ENCODE results near the gene TSHZ3.

Gene TSHZ3

DNA sequence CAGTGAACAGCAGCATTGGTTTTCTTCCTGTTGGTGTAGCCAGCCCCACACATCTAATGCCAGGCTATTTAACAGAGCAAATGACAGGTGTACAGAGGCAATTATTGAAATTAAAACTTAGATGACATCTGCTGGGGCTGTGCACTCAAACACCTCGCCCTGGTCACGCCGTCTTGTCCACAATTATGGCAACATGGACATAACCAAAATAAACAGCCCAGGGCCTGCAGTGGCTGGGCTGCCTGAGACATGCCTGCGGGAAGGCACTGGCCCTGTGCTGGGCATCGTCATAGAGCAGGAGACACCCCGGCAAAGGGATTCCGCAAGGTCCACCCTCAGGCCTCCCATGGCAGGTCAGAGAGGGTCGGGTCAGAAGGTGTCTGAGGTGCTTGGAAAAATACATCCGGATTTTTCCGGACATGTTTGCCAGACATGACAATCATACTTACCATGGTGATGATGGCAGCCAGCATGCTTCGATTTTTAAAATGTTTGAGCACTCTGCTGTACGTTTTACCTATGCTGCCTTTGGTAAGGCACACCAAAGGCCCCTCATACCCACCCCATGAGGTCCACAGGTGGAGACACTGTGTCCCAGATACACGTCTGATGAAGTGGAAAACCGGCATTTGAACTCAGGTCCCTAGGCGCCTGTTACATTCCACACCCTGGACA is 47.8 kb downstream of the TSHZ3 start:
- no peaks in the 10 kb centered on the region for H3K9me3 ChIP-seq (ENCODE audit: control insufficient read depth in 1 of 2, low read length in 2 of 2)
- no peak overlapping the region for H3K27ac ChIP-seq (ENCODE audit: low read depth, low read length)

DNA sequence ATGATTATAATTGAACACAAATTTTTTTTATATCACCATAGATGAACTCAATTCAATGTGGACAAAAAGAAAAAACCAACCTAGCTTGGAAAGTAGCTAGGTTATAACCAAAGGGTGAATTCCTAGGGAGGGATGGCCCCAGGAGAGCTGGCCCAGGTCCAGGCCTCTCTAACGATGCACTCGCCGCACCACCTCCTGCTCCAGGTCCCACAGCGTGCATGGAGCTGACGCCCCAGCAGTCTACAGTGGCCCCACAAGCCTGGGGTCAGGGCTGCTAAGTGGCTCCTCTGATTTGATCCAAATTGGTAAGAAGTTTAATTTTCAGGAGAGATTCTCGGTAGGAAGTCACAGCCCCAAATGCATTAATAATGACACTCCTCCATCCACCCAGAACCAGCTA is 48.8 kb downstream of the TSHZ3 start:
- Histone ChIP-seq H3K4me3 (ENCODE audit: low read depth in 1 of 2, low read length in 2 of 2) (no peak overlapping the region), H3K9me3 (ENCODE audit: control insufficient read depth in 1 of 2, low read length in 2 of 2) (no peaks in the 10 kb centered on the region), H3K27ac (ENCODE audit: low read depth, low read length) (no peak overlapping the region), H3K27me3 (ENCODE audit: control insufficient read depth in 1 of 2, insufficient read depth in 2 of 2, low read length in 2 of 2) (no peaks in the 10 kb centered on the region), H3K9ac (ENCODE audit: low read depth in 1 of 2, low read length in 2 of 2) (no peak overlapping the region), H3K4me1 (ENCODE audit: control insufficient read depth in 1 of 2, insufficient read depth in 2 of 2, low read length in 2 of 2) (no peaks in the 10 kb centered on the region), H3K36me3 (ENCODE audit: control insufficient read depth in 1 of 2, insufficient read depth in 2 of 2, low read length in 2 of 2) (no peaks in the 10 kb centered on the region)

More for the DNA sequence above, 47.8 kb downstream of the TSHZ3 start:
- H3K4me3 ChIP-seq (ENCODE audit: low read depth in 1 of 2, low read length in 2 of 2) = no peak overlapping the region
- no peaks in the 10 kb centered on the region for H3K36me3 ChIP-seq (ENCODE audit: control insufficient read depth in 1 of 2, insufficient read depth in 2 of 2, low read length in 2 of 2)
- H3K4me1 ChIP-seq (ENCODE audit: control insufficient read depth in 1 of 2, insufficient read depth in 2 of 2, low read length in 2 of 2) = no peaks in the 10 kb centered on the region
- H3K9ac ChIP-seq (ENCODE audit: low read depth in 1 of 2, low read length in 2 of 2) = no peak overlapping the region
- no peaks in the 10 kb centered on the region for H3K27me3 ChIP-seq (ENCODE audit: control insufficient read depth in 1 of 2, insufficient read depth in 2 of 2, low read length in 2 of 2)

DNA sequence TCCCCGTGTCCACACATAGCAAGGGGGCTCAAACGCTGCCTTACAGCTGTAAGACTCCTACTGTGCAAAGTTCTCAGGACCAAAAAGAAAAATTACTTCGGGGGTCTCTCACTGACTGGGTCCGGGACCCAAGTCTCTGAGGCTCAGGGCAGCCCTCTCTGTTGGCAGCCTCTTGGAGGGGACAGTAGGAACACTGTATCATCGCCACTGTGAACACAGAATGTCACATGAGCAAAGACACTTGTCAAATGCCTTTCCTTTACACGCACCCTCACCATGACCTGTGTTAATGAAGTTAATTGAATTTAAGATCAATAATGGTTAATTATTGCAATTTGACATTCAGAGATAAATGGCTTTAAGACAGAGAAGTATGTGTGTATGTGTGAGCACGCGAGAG is 49.6 kb downstream of the TSHZ3 start:
- Histone ChIP-seq H3K9ac (ENCODE audit: low read depth in 1 of 2, low read length in 2 of 2) (no peak overlapping the region), H3K4me1 (ENCODE audit: control insufficient read depth in 1 of 2, insufficient read depth in 2 of 2, low read length in 2 of 2) (no peaks in the 10 kb centered on the region), H3K36me3 (ENCODE audit: control insufficient read depth in 1 of 2, insufficient read depth in 2 of 2, low read length in 2 of 2) (no peaks in the 10 kb centered on the region), H3K4me3 (ENCODE audit: low read depth in 1 of 2, low read length in 2 of 2) (no peak overlapping the region), H3K9me3 (ENCODE audit: control insufficient read depth in 1 of 2, low read length in 2 of 2) (no peaks in the 10 kb centered on the region), H3K27ac (ENCODE audit: low read depth, low read length) (no peak overlapping the region), H3K27me3 (ENCODE audit: control insufficient read depth in 1 of 2, insufficient read depth in 2 of 2, low read length in 2 of 2) (no peaks in the 10 kb centered on the region)

GRCh38 chr19:31297991-31298390 is 51.2 kb downstream of the TSHZ3 start:
- no peaks in the 10 kb centered on the region for H3K9me3 ChIP-seq (ENCODE audit: control insufficient read depth in 1 of 2, low read length in 2 of 2)
- H3K9ac ChIP-seq (ENCODE audit: low read depth in 1 of 2, low read length in 2 of 2) = no peak overlapping the region
- H3K4me1 ChIP-seq (ENCODE audit: control insufficient read depth in 1 of 2, insufficient read depth in 2 of 2, low read length in 2 of 2) = no peaks in the 10 kb centered on the region
- H3K27ac ChIP-seq (ENCODE audit: low read depth, low read length) = no peak overlapping the region
- no peaks in the 10 kb centered on the region for H3K36me3 ChIP-seq (ENCODE audit: control insufficient read depth in 1 of 2, insufficient read depth in 2 of 2, low read length in 2 of 2)
- no peaks in the 10 kb centered on the region for H3K27me3 ChIP-seq (ENCODE audit: control insufficient read depth in 1 of 2, insufficient read depth in 2 of 2, low read length in 2 of 2)
- no peak overlapping the region for H3K4me3 ChIP-seq (ENCODE audit: low read depth in 1 of 2, low read length in 2 of 2)

- no peak overlapping the region for H3K9ac ChIP-seq (ENCODE audit: low read depth in 1 of 2, low read length in 2 of 2)
- no peaks in the 10 kb centered on the region for H3K36me3 ChIP-seq (ENCODE audit: control insufficient read depth in 1 of 2, insufficient read depth in 2 of 2, low read length in 2 of 2)
- no peak overlapping the region for H3K27ac ChIP-seq (ENCODE audit: low read depth, low read length)
- no peaks in the 10 kb centered on the region for H3K27me3 ChIP-seq (ENCODE audit: control insufficient read depth in 1 of 2, insufficient read depth in 2 of 2, low read length in 2 of 2)
- no peak overlapping the region for H3K4me3 ChIP-seq (ENCODE audit: low read depth in 1 of 2, low read length in 2 of 2)
- no peaks in the 10 kb centered on the region for H3K4me1 ChIP-seq (ENCODE audit: control insufficient read depth in 1 of 2, insufficient read depth in 2 of 2, low read length in 2 of 2)
- no peaks in the 10 kb centered on the region for H3K9me3 ChIP-seq (ENCODE audit: control insufficient read depth in 1 of 2, low read length in 2 of 2)
These were observed 52.4 kb downstream of the TSHZ3 start for GRCh38 chr19:31296741-31297390.

DNA sequence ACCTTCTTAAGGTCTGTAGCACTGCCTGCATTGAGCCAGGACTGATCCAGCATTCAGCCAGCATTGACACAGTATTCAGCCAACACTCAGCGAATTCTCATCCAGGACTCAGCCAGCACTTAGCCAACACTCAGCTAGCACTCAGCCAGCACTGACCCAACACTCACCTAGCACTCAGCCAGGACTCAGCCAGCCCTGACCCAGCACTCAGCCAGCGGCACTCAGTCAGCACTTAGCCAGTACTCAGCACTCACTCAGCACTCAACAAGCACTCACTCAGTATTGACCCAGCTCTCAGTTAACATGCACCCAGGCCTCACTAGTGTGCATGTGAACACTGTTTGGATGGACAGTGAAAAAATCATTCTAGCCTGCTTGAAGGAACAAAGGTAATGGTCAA is 55.0 kb downstream of the TSHZ3 start:
- Histone ChIP-seq H3K4me3 (ENCODE audit: low read depth in 1 of 2, low read length in 2 of 2) (no peak overlapping the region), H3K9ac (ENCODE audit: low read depth in 1 of 2, low read length in 2 of 2) (no peak overlapping the region), H3K36me3 (ENCODE audit: control insufficient read depth in 1 of 2, insufficient read depth in 2 of 2, low read length in 2 of 2) (no peaks in the 10 kb centered on the region), H3K4me1 (ENCODE audit: control insufficient read depth in 1 of 2, insufficient read depth in 2 of 2, low read length in 2 of 2) (no peaks in the 10 kb centered on the region), H3K27me3 (ENCODE audit: control insufficient read depth in 1 of 2, insufficient read depth in 2 of 2, low read length in 2 of 2) (no peaks in the 10 kb centered on the region), H3K9me3 (ENCODE audit: control insufficient read depth in 1 of 2, low read length in 2 of 2) (no peaks in the 10 kb centered on the region), H3K27ac (ENCODE audit: low read depth, low read length) (no peak overlapping the region)

DNA sequence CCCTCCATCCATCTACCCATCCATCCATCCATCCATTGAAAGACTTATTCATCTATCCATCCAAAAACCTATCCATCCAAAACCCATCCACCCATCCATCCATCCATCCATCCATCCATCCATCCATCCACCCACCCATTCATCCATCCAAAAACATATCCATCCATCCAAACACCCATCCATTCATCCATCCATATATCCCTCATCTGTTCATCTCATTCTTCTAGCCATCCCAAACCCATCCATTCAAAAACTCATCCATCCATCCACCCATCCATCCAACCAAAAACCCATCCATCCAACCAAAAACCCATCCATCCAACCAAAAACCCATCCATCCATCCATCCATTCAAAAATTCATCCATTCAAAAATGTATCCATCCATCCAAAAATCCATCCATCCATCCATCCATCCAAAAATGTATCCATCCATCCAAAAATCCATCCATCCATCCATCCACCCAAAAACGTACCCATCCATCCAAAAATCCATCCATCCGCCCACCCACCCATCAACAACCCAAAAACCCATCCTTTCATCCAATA is 56.5 kb downstream of the TSHZ3 start:
- no peaks in the 10 kb centered on the region for H3K36me3 ChIP-seq (ENCODE audit: control insufficient read depth in 1 of 2, insufficient read depth in 2 of 2, low read length in 2 of 2)
- H3K9ac ChIP-seq (ENCODE audit: low read depth in 1 of 2, low read length in 2 of 2) = no peak overlapping the region
- H3K9me3 ChIP-seq (ENCODE audit: control insufficient read depth in 1 of 2, low read length in 2 of 2) = no peaks in the 10 kb centered on the region
- H3K4me3 ChIP-seq (ENCODE audit: low read depth in 1 of 2, low read length in 2 of 2) = no peak overlapping the region
- no peaks in the 10 kb centered on the region for H3K27me3 ChIP-seq (ENCODE audit: control insufficient read depth in 1 of 2, insufficient read depth in 2 of 2, low read length in 2 of 2)
- H3K4me1 ChIP-seq (ENCODE audit: control insufficient read depth in 1 of 2, insufficient read depth in 2 of 2, low read length in 2 of 2) = no peaks in the 10 kb centered on the region
- no peak overlapping the region for H3K27ac ChIP-seq (ENCODE audit: low read depth, low read length)

DNA sequence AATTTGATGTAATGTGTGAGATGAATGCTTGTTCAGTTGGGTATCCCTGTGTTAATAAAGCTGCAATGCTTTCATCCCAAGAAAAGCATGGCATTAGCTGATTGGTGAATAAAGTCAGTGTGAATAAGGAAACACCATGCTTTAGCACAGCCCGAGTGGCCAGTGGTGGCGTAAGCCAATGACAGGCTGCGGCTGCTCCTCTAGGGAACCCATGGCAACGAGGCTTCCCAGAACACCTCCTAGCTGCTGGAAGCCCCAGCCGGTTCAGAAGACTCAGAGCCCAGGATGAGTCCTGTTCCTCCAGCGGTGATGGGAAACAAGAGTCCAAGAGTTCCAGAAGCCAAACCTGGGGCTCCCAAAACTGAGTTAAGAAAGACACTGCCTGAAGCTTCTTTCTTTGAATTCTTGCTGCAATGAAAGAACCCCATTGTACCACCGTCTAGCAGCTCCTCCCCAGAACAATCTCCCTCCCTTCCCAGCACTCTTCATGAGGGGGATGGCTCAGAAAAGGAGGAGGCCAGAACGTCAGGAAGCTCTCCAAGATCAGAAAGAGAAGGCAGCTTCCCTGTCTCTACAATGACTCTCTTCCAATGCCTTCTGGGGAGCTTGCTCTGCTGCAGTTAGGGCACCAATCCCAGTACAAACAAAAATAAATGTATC is 58.2 kb downstream of the TSHZ3 start:
- Histone ChIP-seq H3K9ac (ENCODE audit: low read depth in 1 of 2, low read length in 2 of 2) (no peak overlapping the region), H3K27ac (ENCODE audit: low read depth, low read length) (no peak overlapping the region), H3K27me3 (ENCODE audit: control insufficient read depth in 1 of 2, insufficient read depth in 2 of 2, low read length in 2 of 2) (no peaks in the 10 kb centered on the region)

DNA sequence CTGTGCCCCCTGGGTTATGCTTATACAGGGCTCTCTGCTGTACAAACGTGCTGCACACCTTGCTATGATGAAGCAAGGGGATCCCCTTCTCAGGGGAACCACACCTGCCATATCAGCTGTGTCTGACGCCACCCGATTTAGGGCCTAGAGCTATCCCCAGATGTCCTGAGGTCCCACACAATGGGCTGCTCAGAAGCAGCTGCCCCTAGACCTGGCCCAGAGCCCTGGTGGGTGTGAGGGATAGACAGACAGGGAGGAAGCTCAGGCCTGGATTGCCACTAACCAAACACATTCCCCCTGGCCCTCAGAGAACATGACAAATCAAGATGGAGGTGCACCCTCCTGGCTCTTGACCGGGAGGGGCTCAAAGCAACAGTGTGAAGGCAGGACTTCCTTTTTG is 59.3 kb downstream of the TSHZ3 start:
- H3K9me3 ChIP-seq (ENCODE audit: control insufficient read depth in 1 of 2, low read length in 2 of 2) = no peaks in the 10 kb centered on the region
- no peak overlapping the region for H3K9ac ChIP-seq (ENCODE audit: low read depth in 1 of 2, low read length in 2 of 2)
- peaks cover 0 to 7% of the 10 kb centered on the region in 2 donors for H3K4me1 ChIP-seq (ENCODE audit: control insufficient read depth in 1 of 2, insufficient read depth in 2 of 2, low read length in 2 of 2)
- H3K36me3 ChIP-seq (ENCODE audit: control insufficient read depth in 1 of 2, insufficient read depth in 2 of 2, low read length in 2 of 2) = no peaks in the 10 kb centered on the region
- H3K4me3 ChIP-seq (ENCODE audit: low read depth in 1 of 2, low read length in 2 of 2) = no peak overlapping the region
- no peak overlapping the region for H3K27ac ChIP-seq (ENCODE audit: low read depth, low read length)
- no peaks in the 10 kb centered on the region for H3K27me3 ChIP-seq (ENCODE audit: control insufficient read depth in 1 of 2, insufficient read depth in 2 of 2, low read length in 2 of 2)

More for the DNA sequence above, 58.2 kb downstream of the TSHZ3 start:
- H3K36me3 ChIP-seq (ENCODE audit: control insufficient read depth in 1 of 2, insufficient read depth in 2 of 2, low read length in 2 of 2) = no peaks in the 10 kb centered on the region
- H3K9me3 ChIP-seq (ENCODE audit: control insufficient read depth in 1 of 2, low read length in 2 of 2) = no peaks in the 10 kb centered on the region
- peaks cover 0 to 3% of the 10 kb centered on the region in 2 donors for H3K4me1 ChIP-seq (ENCODE audit: control insufficient read depth in 1 of 2, insufficient read depth in 2 of 2, low read length in 2 of 2)
- no peak overlapping the region for H3K4me3 ChIP-seq (ENCODE audit: low read depth in 1 of 2, low read length in 2 of 2)

GRCh38 chr19:31289381-31289880 is 59.8 kb downstream of the TSHZ3 start:
- H3K36me3 ChIP-seq (ENCODE audit: control insufficient read depth in 1 of 2, insufficient read depth in 2 of 2, low read length in 2 of 2) = no peaks in the 10 kb centered on the region
- H3K9me3 ChIP-seq (ENCODE audit: control insufficient read depth in 1 of 2, low read length in 2 of 2) = no peaks in the 10 kb centered on the region
- H3K4me3 ChIP-seq (ENCODE audit: low read depth in 1 of 2, low read length in 2 of 2) = no peak overlapping the region
- H3K4me1 ChIP-seq (ENCODE audit: control insufficient read depth in 1 of 2, insufficient read depth in 2 of 2, low read length in 2 of 2) = peaks cover 0 to 7% of the 10 kb centered on the region in 2 donors
- no peak overlapping the region for H3K9ac ChIP-seq (ENCODE audit: low read depth in 1 of 2, low read length in 2 of 2)
- no peak overlapping the region for H3K27ac ChIP-seq (ENCODE audit: low read depth, low read length)
- no peaks in the 10 kb centered on the region for H3K27me3 ChIP-seq (ENCODE audit: control insufficient read depth in 1 of 2, insufficient read depth in 2 of 2, low read length in 2 of 2)
